Parathyroid adenoma (tissue), 2 donors: ENCODE data around the gene CDH7.

Experiments used
- H2AFZ ChIP-seq: fragments of 300-600 bp; sonication (generic); one replicate; pipeline ENCODE4 v1.7.0; 2017; ENCODE audit warnings: antibody characterized with exemption, mild to moderate bottlenecking
- H3K27ac ChIP-seq: fragments of 300-600 bp; sonication (generic); one replicate; pipeline ENCODE4 v1.7.0; 2017
- H3K27me3 ChIP-seq: fragments of 300-600 bp; sonication (generic); one replicate; pipeline ENCODE4 v1.7.0; 2017; ENCODE audit warnings: low read length; ENCODE audit not compliant: control insufficient read depth, insufficient read depth
- H3K36me3 ChIP-seq: fragments of 300-600 bp; sonication (generic); one replicate; pipeline ENCODE4 v1.7.0; 2017; ENCODE audit warnings: low read length; ENCODE audit not compliant: control insufficient read depth, insufficient read depth
- H3K4me1 ChIP-seq: fragments of 300-600 bp; sonication (generic); one replicate; pipeline ENCODE4 v1.7.0; 2017; ENCODE audit warnings: control low read depth
- H3K4me2 ChIP-seq: fragments of 300-600 bp; sonication (generic); one replicate; pipeline ENCODE4 v1.7.0; 2017; ENCODE audit warnings: low read length
- H3K4me3 ChIP-seq: fragments of 300-600 bp; sonication (generic); one replicate; pipeline ENCODE4 v1.7.0; 2017; ENCODE audit warnings: low read depth, low read length
- H3K79me2 ChIP-seq: fragments of 300-600 bp; sonication (generic); one replicate; pipeline ENCODE4 v1.7.0; 2017; ENCODE audit warnings: control low read depth
- H3K9ac ChIP-seq: fragments of 300-600 bp; sonication (generic); one replicate; pipeline ENCODE4 v1.7.0; 2017; ENCODE audit warnings: mild to moderate bottlenecking
- H3K9me3 ChIP-seq: fragments of 300-600 bp; sonication (generic); one replicate; pipeline ENCODE4 v1.7.0; 2017; ENCODE audit warnings: low read length; ENCODE audit not compliant: control insufficient read depth
- CTCF ChIP-seq: fragments of 300-600 bp; sonication (generic); IDR thresholded peaks from one replicate; pipeline ENCODE4 v1.7.0; 2017; ENCODE audit warnings: antibody characterized with exemption, mild to moderate bottlenecking
- donor health status: primary hyperparathyroidism.

Gene CDH7

GRCh38 chr18:65762556-65762955 lies 11.7 kb downstream of the CDH7 start:
- no peak for TF ChIP-seq CTCF
- Histone ChIP-seq H3K4me2 (no peak overlapping the region), H3K27me3 (no peaks in the 10 kb centered on the region), H3K4me1 (no peaks in the 10 kb centered on the region), H3K27ac (no peak overlapping the region), H3K4me3 (no peak overlapping the region), H3K9ac (no peak overlapping the region), H3K79me2 (no peaks in the 10 kb centered on the region), H2AFZ (no peak overlapping the region), H3K36me3 (no peaks in the 10 kb centered on the region), H3K9me3 (no peaks in the 10 kb centered on the region)

- Histone ChIP-seq H2AFZ (no peak overlapping the region), H3K36me3 (no peaks in the 10 kb centered on the region), H3K9me3 (no peaks in the 10 kb centered on the region), H3K9ac (no peak overlapping the region), H3K27ac (no peak overlapping the region), H3K27me3 (no peaks in the 10 kb centered on the region), H3K4me2 (no peak overlapping the region), H3K4me3 (no peak overlapping the region), H3K4me1 (no peaks in the 10 kb centered on the region), H3K79me2 (no peaks in the 10 kb centered on the region)
- TF ChIP-seq CTCF = no peak
Measured at GRCh38 chr18:65767406-65767805, 16.6 kb downstream of the CDH7 start.

- no peaks in the 10 kb centered on the region for H3K27me3 ChIP-seq
- H3K4me1 ChIP-seq = no peaks in the 10 kb centered on the region
- H3K36me3 ChIP-seq = no peaks in the 10 kb centered on the region
- no peak overlapping the region for H3K27ac ChIP-seq
- H3K79me2 ChIP-seq = no peaks in the 10 kb centered on the region
- H2AFZ ChIP-seq = no peak overlapping the region
- no peak overlapping the region for H3K4me2 ChIP-seq
- TF ChIP-seq CTCF = no peak
- no peak overlapping the region for H3K9ac ChIP-seq
- no peak overlapping the region for H3K4me3 ChIP-seq
- no peaks in the 10 kb centered on the region for H3K9me3 ChIP-seq
Measured at GRCh38 chr18:65768120-65768778, 17.4 kb downstream of the CDH7 start.

- no peak for TF ChIP-seq CTCF
- no peaks in the 10 kb centered on the region for H3K27me3 ChIP-seq
- H3K4me2 ChIP-seq = no peak overlapping the region
- H3K36me3 ChIP-seq = no peaks in the 10 kb centered on the region
- no peaks in the 10 kb centered on the region for H3K9me3 ChIP-seq
- no peaks in the 10 kb centered on the region for H3K4me1 ChIP-seq
- no peaks in the 10 kb centered on the region for H3K79me2 ChIP-seq
- no peak overlapping the region for H3K4me3 ChIP-seq
- no peak overlapping the region for H3K27ac ChIP-seq
- H3K9ac ChIP-seq = no peak overlapping the region
- H2AFZ ChIP-seq = no peak overlapping the region
Measured at GRCh38 chr18:65769652-65770051, 18.8 kb downstream of the CDH7 start.

- TF ChIP-seq CTCF = no peak
Measured at GRCh38 chr18:65786474-65786873, 35.7 kb downstream of the CDH7 start.

More at GRCh38 chr18:65786474-65786873, 35.7 kb downstream of the CDH7 start:
- H3K4me2 ChIP-seq = no peak overlapping the region
- no peak overlapping the region for H3K4me3 ChIP-seq
- H3K27ac ChIP-seq = no peak overlapping the region
- no peaks in the 10 kb centered on the region for H3K79me2 ChIP-seq
- H3K4me1 ChIP-seq = no peaks in the 10 kb centered on the region
- H3K9ac ChIP-seq = no peak overlapping the region
- H3K9me3 ChIP-seq = no peaks in the 10 kb centered on the region
- H3K36me3 ChIP-seq = no peaks in the 10 kb centered on the region
- no peak overlapping the region for H2AFZ ChIP-seq
- no peaks in the 10 kb centered on the region for H3K27me3 ChIP-seq
